Heart right ventricle (tissue), 16 donors: ENCODE data around the gene SNX24. TPM values are rescaled to one million over a fixed set of nuclear protein-coding genes. Genes with fewer than 3 reads are reported as not detected.

Experiments
- ATAC-seq, 8 donors: fragments of 200-7000 bp; cut with Tn5 transposase; one replicate each; pipeline ENCODE4 v1.9.1; 2020; ENCODE audit warnings: mild to moderate bottlenecking in 8 of 8, moderate library complexity in 8 of 8, moderate number of reproducible peaks in 1 of 8
- DNase-seq, 2 donors: peaks; one replicate each; pipeline ENCODE4 v3.0.0-alpha.2; 2020
- H3K27ac ChIP-seq, 10 donors: fragments of 200-600 bp; sonication (generic) in 2 of 10; one replicate each; pipeline versions ENCODE4 v1.5.0 to v1.8.0; 2020 to 2022; ENCODE audit warnings: mild to moderate bottlenecking in 3 of 10
- H3K27me3 ChIP-seq, 7 donors: fragments of 200-600 bp; one replicate each; pipeline ENCODE4 v1.8.0; 2021 to 2022; ENCODE audit warnings: mild to moderate bottlenecking in 2 of 7
- H3K36me3 ChIP-seq, 9 donors: fragments of 200-600 bp; sonication (generic) in 1 of 9; one replicate each; pipeline versions ENCODE4 v1.5.0 to v1.8.0; 2020 to 2022; ENCODE audit warnings: mild to moderate bottlenecking in 2 of 9
- H3K4me1 ChIP-seq, 9 donors: fragments of 200-600 bp; sonication (generic) in 1 of 9; one replicate each; pipeline versions ENCODE4 v1.5.0 to v1.8.0; 2020 to 2022; ENCODE audit warnings: mild to moderate bottlenecking in 4 of 9
- H3K4me3 ChIP-seq, 10 donors: fragments of 200-600 bp; sonication (generic) in 2 of 10; one replicate each; pipeline versions ENCODE4 v1.5.0 to v1.8.0; 2020 to 2022; ENCODE audit warnings: mild to moderate bottlenecking in 7 of 10, moderate library complexity in 2 of 10
- H3K9me3 ChIP-seq, 11 donors: fragments of 200-600 bp in 10 of 11; sonication (generic) in 2 of 11; one replicate each; pipeline versions ENCODE4 v1.5.0 to v1.8.0; 2013 to 2022; ENCODE audit warnings: mild to moderate bottlenecking in 2 of 11, control low read depth in 1 of 11, moderate library complexity in 1 of 11
- WGBS, 2 donors: extraction: QIAGEN DNeasy Blood & Tissue Kit; methylation state at CpG; one replicate each; pipeline ENCODE4 v1.1.7; 2013; ENCODE audit warnings: inconsistent platforms in 1 of 2; 5-methylcytosine and 5-hydroxymethylcytosine counted together
- intact Hi-C, 10 donors: fragments of 100-400 bp; cut with DNase I; formaldehyde crosslinking; loops; one replicate each; pipeline versions ENCODE4 v1.11.1 to v1.14.2; 2022
- polyA plus RNA-seq, 2 donors: library from polyadenylated mRNA; stranded (reverse); fragments of 200-250 nt; gene quantifications; one replicate each; pipeline ENCODE4 v1.2.3, GENCODE V29; 2013
- total RNA-seq, 10 donors: library from RNA; stranded (reverse); fragmentation: NEBNext Ultra II Directional in 3 of 10; extraction: Animal tissue kit (Norgen Biotek cat#: 25700) in 3 of 10; gene quantifications; one replicate each; pipeline versions ENCODE4 v1.2.1 to v1.2.4, GENCODE V29; 2021 to 2023
- TF ChIP-seq, protein P1 (sequence below), 9 donors: fragments of 200-600 bp; sonication (generic) in 2 of 9; IDR thresholded peaks; one replicate each; pipeline versions ENCODE4 v1.5.0 to v1.8.0; 2021 to 2022; ENCODE audit warnings: antibody characterized with exemption in 9 of 9, mild to moderate bottlenecking in 5 of 9, moderate library complexity in 1 of 9
- donor health status: Arrhythmogenic right ventricular cardiomyopathy.
- donor health status: ischemic (EF 13 %, LVEDD 7.1; RV severe dilation, severe dysfunction).
- donor health status: healthy with polysubstance abuse.
- donor health status: DM: no; HTN: yes; CAD: no.
- donor health status: DM: no; HTN: no; CAD: no.
- donor health status: ischemic (EF 25% LVEDD 6.9; RV normal size, moderate dysfunction).
- donor health status: ischemic (EF 25% LVEDD 5.7; RV mildly dilated, moderate dysfunction).
- donor health status: healthy.
- donor health status: DM: yes; HTN: yes; CAD: no.
- donor health status: Ischemic cardiomyopathy.
- donor health status: ischemic (EF 35%, LVEDD 5.7; RV mildly dilated, moderate dysfunction).
- donor health status: nonischemic (EF 11% LVEDD 7.7; RV severe dilation, severe dysfunction).
- donor health status: DM: yes; HTN: yes; CAD: no.
- donor health status: PGD.
- donor health status: ischemic (EF 29% LVEDD 5.4; RV normal size, mild dysfunction).
- donor health status: nonischemic (EF 23%, LVEDD 6.1; RV moderate dilation, normal function).

SNX24 gene
- total and polyA plus RNA-seq, 12 donors: 11.7 to 16.3 (median 13.8) TPM

DNA sequence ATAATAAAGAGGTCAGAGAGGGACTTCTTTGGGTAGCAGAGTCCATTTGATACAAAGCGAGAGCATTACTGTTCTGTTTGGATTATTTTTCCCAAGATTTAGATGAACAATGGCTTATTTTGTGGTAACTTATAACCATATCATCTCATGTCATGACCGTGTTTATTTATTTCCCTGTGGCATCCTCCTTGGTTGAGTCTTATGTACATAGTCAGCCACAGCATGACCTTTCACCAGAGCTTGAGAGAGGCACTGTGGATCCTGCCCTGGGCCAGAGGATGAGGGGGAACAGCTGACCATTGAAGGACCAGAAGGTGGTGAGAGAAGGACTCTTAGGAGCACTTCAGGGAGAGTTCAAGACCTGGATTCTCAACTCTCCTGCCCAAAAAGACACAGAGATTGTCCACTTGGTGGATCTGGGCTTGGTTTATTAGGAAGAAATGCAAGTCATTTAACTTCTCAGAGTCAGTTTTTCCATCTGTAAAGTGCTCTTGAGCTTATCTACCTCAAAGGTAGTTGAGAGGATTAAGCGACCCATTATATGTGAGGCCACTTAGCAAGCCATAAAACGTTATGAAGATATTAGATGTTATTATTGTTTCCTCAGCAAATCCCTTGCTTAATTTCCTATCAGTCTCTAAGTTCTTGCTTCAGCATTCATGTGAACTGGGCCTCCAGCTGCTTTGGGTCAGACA, 139.7 kb downstream of the SNX24 start:
- Histone ChIP-seq H3K9me3 (no peaks in the 10 kb centered on the region), H3K36me3 (no peaks in the 10 kb centered on the region), H3K4me1 (no peaks in the 10 kb centered on the region), H3K27ac (no peak overlapping the region), H3K4me3 (no peak overlapping the region), H3K27me3 (no peaks in the 10 kb centered on the region)
- TF ChIP-seq, protein P1, sequence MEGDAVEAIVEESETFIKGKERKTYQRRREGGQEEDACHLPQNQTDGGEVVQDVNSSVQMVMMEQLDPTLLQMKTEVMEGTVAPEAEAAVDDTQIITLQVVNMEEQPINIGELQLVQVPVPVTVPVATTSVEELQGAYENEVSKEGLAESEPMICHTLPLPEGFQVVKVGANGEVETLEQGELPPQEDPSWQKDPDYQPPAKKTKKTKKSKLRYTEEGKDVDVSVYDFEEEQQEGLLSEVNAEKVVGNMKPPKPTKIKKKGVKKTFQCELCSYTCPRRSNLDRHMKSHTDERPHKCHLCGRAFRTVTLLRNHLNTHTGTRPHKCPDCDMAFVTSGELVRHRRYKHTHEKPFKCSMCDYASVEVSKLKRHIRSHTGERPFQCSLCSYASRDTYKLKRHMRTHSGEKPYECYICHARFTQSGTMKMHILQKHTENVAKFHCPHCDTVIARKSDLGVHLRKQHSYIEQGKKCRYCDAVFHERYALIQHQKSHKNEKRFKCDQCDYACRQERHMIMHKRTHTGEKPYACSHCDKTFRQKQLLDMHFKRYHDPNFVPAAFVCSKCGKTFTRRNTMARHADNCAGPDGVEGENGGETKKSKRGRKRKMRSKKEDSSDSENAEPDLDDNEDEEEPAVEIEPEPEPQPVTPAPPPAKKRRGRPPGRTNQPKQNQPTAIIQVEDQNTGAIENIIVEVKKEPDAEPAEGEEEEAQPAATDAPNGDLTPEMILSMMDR (IDR thresholded peaks at IDR 0.05): no peak
- DNase-seq (no peak), ATAC-seq (no peak)
- 90 to 92% methylated on average over 4 of the region's 4 CpGs for WGBS, 2 donors
- intact Hi-C loops: no loop called here

DNA sequence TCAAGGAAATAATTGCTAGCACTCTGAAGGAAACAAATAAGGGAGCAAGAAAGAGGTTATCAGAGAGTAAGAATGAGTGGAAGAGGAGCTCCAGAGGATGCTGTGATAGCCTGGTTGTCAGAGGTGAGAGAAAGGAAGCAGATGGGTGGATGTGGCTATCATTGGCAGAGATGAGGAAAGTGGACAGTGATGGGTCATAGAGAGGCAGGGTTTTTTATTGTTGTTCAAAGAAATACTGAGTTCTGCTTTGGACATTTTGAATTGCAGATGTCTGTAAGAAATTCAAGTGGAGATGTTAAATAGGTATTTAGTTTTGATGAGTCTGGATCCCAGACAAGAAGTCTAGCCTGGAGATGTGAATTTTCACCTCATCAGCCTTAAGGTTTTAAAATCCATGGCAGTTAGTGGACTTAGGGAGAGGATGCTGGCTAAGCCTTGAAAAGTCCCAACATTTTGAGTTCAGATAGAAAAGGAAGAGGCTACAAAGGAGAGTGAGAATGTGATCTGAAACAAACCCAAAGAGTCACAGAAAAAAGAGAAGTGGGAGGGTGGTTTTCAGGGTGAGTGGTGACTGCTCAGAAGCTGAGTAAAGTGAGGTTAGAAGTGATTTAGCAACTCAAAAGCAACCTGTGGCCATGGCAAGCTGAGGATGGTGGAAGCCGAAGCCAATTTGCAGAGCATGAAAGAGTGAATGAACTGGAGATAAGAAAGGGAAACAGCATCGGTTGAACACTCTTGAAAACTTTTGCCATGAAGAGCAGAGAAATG, 140.7 kb downstream of the SNX24 start:
- 84 to 86% methylated on average over 2 of the region's 2 CpGs for WGBS, 2 donors
- no peaks in the 10 kb centered on the region for H3K4me1 ChIP-seq
- no peak overlapping the region for H3K27ac ChIP-seq
- no peak for ATAC-seq
- H3K36me3 ChIP-seq: no peaks in the 10 kb centered on the region
- H3K9me3 ChIP-seq: no peaks in the 10 kb centered on the region
- no peak overlapping the region for H3K4me3 ChIP-seq
- intact Hi-C loops: no loop called here
- no peaks in the 10 kb centered on the region for H3K27me3 ChIP-seq
- TF ChIP-seq, protein P1 (IDR thresholded peaks at IDR 0.05): no peak
- DNase-seq: no peak

DNA sequence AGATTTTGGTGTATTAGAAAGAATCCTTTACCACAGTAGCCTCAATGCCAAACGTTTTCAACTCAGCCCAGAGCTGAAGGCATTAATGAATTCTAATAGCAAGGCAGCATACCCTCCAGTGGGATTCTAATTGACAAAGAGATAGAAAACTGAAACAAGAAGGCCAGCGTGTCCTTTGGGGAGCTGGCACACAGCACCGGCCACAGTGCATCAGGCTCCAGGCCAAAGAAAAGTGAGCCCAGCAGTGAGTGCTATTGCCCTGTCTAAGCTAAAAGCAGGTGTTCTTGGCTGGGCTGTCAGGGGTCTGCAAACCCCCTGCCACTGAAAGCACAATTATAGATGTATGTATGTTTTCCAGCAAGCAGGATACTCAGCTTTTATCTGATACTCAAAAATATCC, 150.7 kb downstream of the SNX24 start:
- WGBS, 2 donors: 60 to 67% methylated on average over 3 of the region's 3 CpGs
- Histone ChIP-seq H3K4me1 (no peaks in the 10 kb centered on the region), H3K27ac (no peak overlapping the region), H3K4me3 (no peak overlapping the region), H3K9me3 (no peaks in the 10 kb centered on the region), H3K27me3 (no peaks in the 10 kb centered on the region), H3K36me3 (peaks cover 0 to 7% (median 0%) of the 10 kb centered on the region in 9 donors)
- ATAC-seq (no peak), DNase-seq (no peak)
- TF ChIP-seq, protein P1 (IDR thresholded peaks at IDR 0.05): no peak
- intact Hi-C loops: no loop called here

DNA sequence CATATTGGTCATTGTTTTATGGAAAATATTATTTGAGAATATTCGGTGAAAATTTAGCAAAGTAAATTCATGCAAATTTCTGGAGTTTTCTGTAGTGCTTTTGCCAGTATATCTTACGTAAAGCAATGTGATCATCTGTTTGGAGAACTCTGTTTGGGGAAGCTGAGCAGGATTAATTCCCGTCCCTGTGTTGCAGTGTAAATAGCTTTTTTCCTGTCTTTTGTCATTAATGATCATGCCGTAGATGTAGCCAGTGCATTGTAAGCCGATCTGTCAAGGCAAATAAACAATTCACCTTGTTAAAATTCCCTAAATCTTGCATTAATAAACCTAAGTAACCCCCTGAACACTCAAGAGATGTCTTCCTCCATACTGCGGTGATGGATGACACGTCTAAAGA, 151.9 kb downstream of the SNX24 start:
- H3K4me1 ChIP-seq: no peaks in the 10 kb centered on the region
- H3K27me3 ChIP-seq: no peaks in the 10 kb centered on the region
- intact Hi-C loops: no loop called here
- 77 to 87% methylated on average over 7 of the region's 7 CpGs for WGBS, 2 donors
- H3K36me3 ChIP-seq: peaks cover 0 to 12% (median 0%) of the 10 kb centered on the region in 9 donors
- TF ChIP-seq, protein P1 (IDR thresholded peaks at IDR 0.05): no peak
- H3K9me3 ChIP-seq: no peaks in the 10 kb centered on the region
- no peak for DNase-seq
- no peak for ATAC-seq
- no peak overlapping the region for H3K4me3 ChIP-seq
- no peak overlapping the region for H3K27ac ChIP-seq
